Duodenal mucosa (tissue), 2 donors: ENCODE measurements around the gene GABBR2.

Experiments used
- H3K27ac ChIP-seq: one replicate; pipeline ENCODE4 v1.7.0; 2013; ENCODE audit warnings: low read depth, low read length
- H3K27me3 ChIP-seq, 2 donors: one replicate each; pipeline ENCODE4 v1.7.0; 2013; ENCODE audit warnings: low read length in 2 of 2, control low read depth in 1 of 2; ENCODE audit not compliant: insufficient read depth in 2 of 2, control insufficient read depth in 1 of 2
- H3K36me3 ChIP-seq, 2 donors: one replicate each; pipeline ENCODE4 v1.7.0; 2013; ENCODE audit warnings: low read length in 2 of 2, control low read depth in 1 of 2; ENCODE audit not compliant: insufficient read depth in 2 of 2, control insufficient read depth in 1 of 2
- H3K4me1 ChIP-seq, 2 donors: one replicate each; pipeline ENCODE4 v1.7.0; 2013; ENCODE audit warnings: low read length in 2 of 2, control low read depth in 1 of 2; ENCODE audit not compliant: insufficient read depth in 2 of 2, control insufficient read depth in 1 of 2
- H3K4me3 ChIP-seq, 2 donors: one replicate each; pipeline ENCODE4 v1.7.0; 2013; ENCODE audit warnings: low read length in 2 of 2, low read depth in 1 of 2
- H3K9ac ChIP-seq, 2 donors: one replicate each; pipeline ENCODE4 v1.7.0; 2013; ENCODE audit warnings: low read length in 2 of 2, low read depth in 1 of 2
- H3K9me3 ChIP-seq, 2 donors: one replicate each; pipeline ENCODE4 v1.7.0; 2013; ENCODE audit warnings: low read length in 2 of 2, control low read depth in 1 of 2; ENCODE audit not compliant: control insufficient read depth in 1 of 2

Gene GABBR2

DNA sequence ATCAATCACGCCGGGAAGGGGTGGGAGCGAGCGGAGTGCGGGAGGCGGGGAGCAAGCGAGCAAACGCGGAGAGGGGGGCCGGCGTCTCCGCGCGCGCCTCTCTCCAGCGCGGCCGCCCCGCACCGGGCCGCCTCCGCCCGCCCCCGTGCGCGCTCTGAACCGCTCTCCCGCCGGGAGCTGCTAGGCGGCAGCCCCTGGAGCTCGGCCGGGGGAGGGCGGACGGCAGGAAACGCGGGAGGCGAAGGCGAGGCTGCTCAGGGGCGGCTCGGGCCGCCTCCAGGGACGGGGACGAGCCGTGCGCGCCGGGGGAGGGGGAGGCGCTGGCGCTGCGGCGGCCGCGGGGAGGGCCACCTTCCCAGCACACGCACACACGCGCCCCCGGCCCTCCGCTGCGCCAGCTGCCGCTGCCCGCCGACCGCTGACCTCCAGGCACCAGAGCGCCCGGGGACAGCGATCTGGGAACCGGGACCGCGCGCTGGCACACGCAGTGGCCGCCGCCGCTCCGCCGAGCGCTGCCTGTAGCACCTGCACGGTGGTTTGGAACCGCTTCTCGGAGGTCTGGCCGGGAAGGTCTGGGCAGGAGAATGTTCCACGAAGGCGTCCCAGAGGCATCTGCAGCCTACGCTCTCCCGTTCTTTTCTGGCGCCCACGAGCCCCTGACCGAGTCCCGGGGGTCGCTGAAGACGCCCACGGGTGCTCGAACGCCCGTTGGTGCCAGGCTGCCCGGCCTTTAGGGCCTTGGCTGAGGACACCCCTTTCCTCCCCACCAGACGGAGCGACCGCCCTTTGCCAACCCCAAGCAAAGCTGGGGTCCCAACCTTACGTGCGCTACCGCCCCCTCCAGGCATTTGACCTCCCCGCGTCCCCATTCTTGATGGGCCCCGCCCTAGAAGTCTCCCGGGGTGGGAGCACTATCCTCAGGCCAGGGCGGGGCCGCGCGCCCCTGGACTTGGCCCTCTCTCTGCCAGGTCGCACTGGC is at the start of gene GABBR2:
GABBR2 (minus strand) TSS at position 3 of the 979 bp plus-strand sequence. CDS start 198 bp downstream, outside the sequence.
- Histone ChIP-seq H3K4me1 (no peaks in the 10 kb centered on the region), H3K36me3 (no peaks in the 10 kb centered on the region), H3K27ac (no peak within 1 kb of the TSS), H3K9me3 (no peaks in the 10 kb centered on the region), H3K9ac (no peak within 1 kb of the TSS), H3K4me3 (no peak within 1 kb of the TSS), H3K27me3 (peaks cover 45 to 56% of the 10 kb centered on the region in 2 donors)

DNA sequence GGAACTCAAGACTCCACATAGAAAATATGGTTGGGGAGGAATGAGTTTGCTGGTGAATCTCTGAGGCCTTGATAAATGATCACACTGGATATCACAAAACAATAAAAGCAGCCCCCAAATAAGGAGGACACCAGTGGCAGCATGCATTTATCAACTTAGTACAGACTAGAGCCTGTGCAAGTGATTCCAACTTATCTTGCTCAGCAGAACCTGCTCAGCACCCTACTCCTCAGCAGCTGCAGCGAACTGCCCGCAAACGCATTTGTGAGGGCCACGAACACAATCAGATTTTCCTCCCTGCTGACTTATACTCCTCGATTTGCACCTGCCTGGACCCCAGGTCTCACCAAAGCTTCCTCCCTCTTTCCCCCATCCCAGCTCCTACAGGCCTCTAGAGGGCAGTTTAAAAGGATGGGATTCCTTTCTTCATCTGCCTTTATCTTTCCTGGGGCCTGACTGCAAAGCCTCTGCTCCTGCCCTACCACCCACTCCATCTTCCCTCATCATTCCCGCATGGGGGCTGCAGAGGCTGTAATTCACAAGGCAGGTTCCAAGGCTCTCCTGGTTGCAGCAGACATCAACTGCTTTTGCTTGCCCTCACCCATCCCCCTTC is 46.4 kb upstream of the GABBR2 start:
- Histone ChIP-seq H3K27ac (no peak overlapping the region), H3K4me3 (no peak overlapping the region), H3K9ac (no peak overlapping the region), H3K27me3 (no peaks in the 10 kb centered on the region), H3K4me1 (no peaks in the 10 kb centered on the region), H3K9me3 (peaks cover 0 to 14% of the 10 kb centered on the region in 2 donors), H3K36me3 (peaks cover 17 to 26% of the 10 kb centered on the region in 2 donors)

DNA sequence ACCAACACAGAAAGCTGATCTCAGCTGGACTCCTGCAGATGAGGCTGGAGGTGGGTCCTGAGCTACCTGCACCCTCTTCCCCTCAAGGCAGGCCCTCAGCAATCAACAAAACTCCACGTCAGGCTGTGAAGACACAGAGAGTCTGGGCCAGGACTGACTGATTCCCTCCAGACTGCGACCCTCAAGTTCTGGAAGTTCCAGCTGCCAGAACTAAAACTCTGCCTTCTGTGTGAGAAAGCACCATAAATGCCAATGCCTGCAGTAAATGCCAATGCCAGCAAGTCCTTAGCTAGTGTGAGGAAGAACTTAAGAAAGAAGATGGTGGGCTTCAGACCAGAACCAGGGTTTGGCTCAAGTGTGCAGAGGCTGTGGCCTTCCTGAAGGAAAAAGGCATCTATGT is 42.5 kb upstream of the GABBR2 start:
- Histone ChIP-seq H3K9me3 (no peaks in the 10 kb centered on the region), H3K27ac (no peak overlapping the region), H3K9ac (no peak overlapping the region), H3K4me3 (no peak overlapping the region), H3K4me1 (no peaks in the 10 kb centered on the region), H3K27me3 (no peaks in the 10 kb centered on the region), H3K36me3 (peaks cover 11 to 42% of the 10 kb centered on the region in 2 donors)

DNA sequence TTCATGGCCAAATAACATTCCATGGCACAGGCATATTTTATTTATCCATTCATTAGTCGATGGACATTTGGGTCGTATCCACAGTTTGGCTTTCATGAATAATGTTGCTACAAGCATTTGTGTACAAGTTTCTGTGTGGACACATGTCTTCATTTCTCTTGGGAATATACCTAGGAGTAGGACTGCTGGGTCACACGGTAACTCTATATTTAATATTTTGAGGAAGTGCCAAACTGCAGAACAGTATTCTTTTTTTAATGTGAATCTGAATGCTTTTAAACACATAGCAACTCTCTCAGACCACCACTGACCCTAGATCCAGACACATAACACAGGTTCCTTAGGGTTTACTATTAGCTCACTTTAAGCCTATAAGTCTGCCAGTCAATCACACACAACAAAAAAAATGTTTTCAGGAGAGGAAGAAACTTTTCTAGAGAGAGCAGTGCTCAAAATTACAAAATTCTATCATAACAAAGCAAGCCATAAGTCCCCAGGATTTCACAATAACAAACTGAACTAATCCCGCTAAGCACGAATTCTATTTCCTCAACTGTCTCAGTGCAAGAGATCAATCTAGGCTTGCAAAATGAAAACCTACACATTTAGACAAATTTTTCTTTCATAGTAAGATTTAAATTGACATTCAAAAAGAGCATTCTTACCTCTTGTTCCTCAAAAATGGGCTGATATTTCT is 41.8 kb upstream of the GABBR2 start:
- Histone ChIP-seq H3K4me3 (no peak overlapping the region), H3K9me3 (no peaks in the 10 kb centered on the region), H3K4me1 (no peaks in the 10 kb centered on the region), H3K27me3 (no peaks in the 10 kb centered on the region), H3K36me3 (peaks cover 8 to 39% of the 10 kb centered on the region in 2 donors), H3K9ac (no peak overlapping the region), H3K27ac (no peak overlapping the region)

DNA sequence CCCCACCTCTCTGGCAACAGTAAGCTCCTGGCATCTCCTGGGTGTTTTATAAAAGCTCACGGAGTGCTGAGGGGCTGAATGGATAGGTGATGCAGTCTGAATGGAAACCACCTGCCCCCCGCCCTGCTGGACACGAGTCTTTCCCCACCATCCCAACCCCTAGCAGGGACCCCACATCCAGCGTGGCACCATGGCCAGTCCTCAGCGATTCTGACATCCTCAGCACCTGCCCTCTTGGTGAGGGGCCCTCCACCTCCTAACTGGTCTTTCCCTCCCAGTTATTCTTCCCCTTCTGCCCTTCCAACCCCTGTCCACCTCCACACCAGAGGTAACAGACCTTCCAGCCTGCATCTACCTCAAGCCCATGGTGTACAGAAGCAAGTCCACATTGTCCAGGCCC is 38.7 kb upstream of the GABBR2 start:
- Histone ChIP-seq H3K9me3 (no peaks in the 10 kb centered on the region), H3K4me1 (no peaks in the 10 kb centered on the region), H3K27me3 (no peaks in the 10 kb centered on the region), H3K27ac (no peak overlapping the region), H3K36me3 (peaks cover 7 to 47% of the 10 kb centered on the region in 2 donors), H3K4me3 (no peak overlapping the region), H3K9ac (no peak overlapping the region)

DNA sequence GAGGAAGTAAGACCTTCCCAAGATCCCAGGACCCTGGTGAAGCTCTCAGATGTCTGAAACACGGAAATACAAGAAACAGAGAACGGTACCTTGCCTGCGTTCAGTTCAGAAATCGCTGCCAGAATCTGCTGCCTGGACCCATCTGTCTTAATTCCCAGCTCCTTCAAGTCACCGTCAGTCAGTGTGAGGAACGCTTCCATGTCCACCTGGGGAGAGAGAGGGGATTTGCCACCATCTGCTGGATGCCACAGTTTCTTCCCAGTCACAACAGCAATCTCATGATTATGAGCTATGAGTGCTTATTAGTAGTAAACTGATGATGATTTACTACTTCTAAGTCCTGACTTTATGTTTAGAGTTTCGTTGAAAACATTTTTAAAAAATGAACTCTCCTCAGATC is 36.7 kb upstream of the GABBR2 start:
- no peaks in the 10 kb centered on the region for H3K4me1 ChIP-seq
- H3K36me3 ChIP-seq, result peaks cover 0 to 46% of the 10 kb centered on the region in 2 donors
- H3K27ac ChIP-seq, result no peak overlapping the region
- H3K9me3 ChIP-seq, result no peaks in the 10 kb centered on the region
- no peaks in the 10 kb centered on the region for H3K27me3 ChIP-seq
- H3K9ac ChIP-seq, result no peak overlapping the region
- H3K4me3 ChIP-seq, result no peak overlapping the region

DNA sequence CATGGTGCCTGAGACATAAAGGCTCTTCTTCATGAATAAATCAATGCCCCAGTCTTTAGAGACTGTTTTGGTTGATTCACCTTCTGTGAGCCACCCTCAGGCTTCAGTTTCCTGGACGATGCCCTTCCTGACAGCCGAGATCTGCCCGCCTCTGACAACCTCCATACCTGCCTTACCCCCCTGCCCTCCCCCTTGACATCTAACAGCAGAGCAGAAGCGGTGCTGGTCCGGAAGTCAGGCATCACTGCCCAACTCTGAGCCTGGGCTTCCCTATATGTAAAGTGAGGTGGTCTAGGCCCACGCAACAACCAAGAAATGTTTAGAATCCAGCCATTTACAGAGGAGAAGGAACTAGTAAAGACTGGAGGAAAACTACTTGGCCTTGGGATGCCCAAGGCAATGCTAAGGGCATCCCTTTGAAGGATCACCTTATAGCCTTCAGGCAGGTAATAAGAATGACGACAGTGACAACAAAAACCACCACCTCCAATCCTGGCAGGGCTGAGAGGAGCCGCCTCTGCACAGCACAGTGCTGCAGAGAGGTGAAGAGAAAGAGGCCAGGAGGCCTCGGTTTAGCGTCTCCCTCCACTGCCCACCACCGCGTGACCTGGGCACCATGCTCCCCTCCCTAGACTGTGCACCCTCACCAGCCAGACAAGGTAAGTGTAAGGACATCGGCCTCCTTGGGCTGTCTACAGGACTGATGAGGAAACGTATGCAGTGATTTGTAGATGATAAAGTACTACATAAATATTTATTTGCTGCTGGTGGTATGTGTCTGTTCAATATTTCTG is 35.3 kb upstream of the GABBR2 start:
- no peaks in the 10 kb centered on the region for H3K4me1 ChIP-seq
- H3K27ac ChIP-seq, result no peak overlapping the region
- H3K9me3 ChIP-seq, result no peaks in the 10 kb centered on the region
- no peak overlapping the region for H3K4me3 ChIP-seq
- H3K27me3 ChIP-seq, result no peaks in the 10 kb centered on the region
- peaks cover 0 to 32% of the 10 kb centered on the region in 2 donors for H3K36me3 ChIP-seq
- H3K9ac ChIP-seq, result no peak overlapping the region

DNA sequence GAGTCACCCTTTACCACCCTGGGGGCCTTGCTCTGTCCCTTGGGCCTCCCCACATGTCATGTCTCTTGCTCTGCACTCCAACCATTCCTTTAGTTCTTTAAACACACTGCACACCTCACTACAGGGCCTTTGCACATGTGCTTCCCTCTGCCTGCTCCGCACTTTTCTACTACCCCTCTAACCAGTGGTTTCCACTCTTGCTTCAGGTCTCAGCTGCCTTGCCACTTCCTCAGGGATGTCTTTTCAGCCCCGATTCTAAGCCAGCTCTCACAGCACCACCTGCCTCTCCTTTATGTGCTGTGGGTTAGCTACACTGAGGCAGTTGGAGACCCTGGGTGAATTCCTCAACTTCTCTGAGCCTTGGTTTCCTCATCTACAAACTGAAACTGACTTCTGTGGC is 34.6 kb upstream of the GABBR2 start:
- no peaks in the 10 kb centered on the region for H3K9me3 ChIP-seq
- no peak overlapping the region for H3K9ac ChIP-seq
- H3K4me1 ChIP-seq, result no peaks in the 10 kb centered on the region
- H3K27me3 ChIP-seq, result no peaks in the 10 kb centered on the region
- no peak overlapping the region for H3K4me3 ChIP-seq
- peaks cover 0 to 27% of the 10 kb centered on the region in 2 donors for H3K36me3 ChIP-seq
- no peak overlapping the region for H3K27ac ChIP-seq

DNA sequence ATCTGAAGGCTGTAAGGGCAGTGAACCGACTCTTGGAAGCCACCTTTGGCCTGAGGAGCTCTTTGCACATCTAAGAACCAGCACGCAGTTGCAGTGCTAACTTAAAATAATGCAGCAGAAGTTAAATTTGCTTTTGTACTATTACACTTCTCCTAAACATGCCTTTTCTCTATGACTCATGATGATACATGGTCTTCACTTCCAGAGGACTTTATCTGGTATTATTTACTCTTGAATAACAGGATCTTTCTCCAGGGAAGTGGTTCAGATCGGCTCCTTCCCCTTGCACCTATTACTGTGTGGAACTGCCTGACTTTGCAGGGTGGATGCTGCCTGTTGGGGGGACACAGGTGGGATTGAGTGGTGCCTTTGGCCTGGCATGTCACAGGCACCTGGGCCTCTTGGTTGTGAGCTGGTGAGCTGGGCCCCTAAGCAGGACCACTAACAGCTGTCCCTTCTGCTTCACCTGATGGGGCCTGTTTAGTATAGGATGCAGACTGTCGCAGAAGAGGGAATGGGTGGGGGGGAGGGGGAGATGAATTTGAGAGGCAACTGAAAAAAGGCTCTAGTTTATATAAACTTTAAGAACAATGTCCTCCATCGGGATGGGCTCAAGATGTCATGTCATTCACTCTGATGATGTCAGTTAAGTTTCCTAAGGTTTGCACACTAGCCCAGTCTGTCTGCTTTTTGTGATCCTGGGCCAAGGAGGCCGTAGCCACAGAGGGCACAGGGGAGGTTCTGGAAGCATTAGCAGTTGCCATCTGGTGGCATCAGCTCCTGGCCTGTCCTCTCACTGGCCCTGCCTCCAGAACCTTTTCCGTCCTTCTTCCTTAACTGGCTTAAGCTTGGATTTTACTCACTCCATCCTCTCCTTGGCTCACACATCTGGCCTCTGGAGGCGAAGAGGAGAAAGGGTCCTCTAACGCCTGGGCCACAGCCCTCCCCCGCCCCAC is 33.9 kb upstream of the GABBR2 start:
- H3K9ac ChIP-seq, result no peak overlapping the region
- H3K4me1 ChIP-seq, result no peaks in the 10 kb centered on the region
- no peak overlapping the region for H3K4me3 ChIP-seq
- H3K36me3 ChIP-seq, result peaks cover 0 to 25% of the 10 kb centered on the region in 2 donors
- H3K27ac ChIP-seq, result no peak overlapping the region
- H3K9me3 ChIP-seq, result no peaks in the 10 kb centered on the region
- no peaks in the 10 kb centered on the region for H3K27me3 ChIP-seq
